H1 (cell line): ENCODE measurements around the gene CALML5.

Source experiments
- BRCA1 ChIP-seq: IDR thresholded peaks from 2 replicates; pipeline ENCODE4 v1.6.1; 2012; ENCODE audit warnings: low read depth, low read length, improper control_type of control experiment
- CTCF ChIP-seq, 3 experiments: IDR thresholded peaks; 1 replicate in 2 of 3; 2 replicates in 1 of 3; pipeline versions ENCODE4 v1.5.1 to v1.6.1; 2011; ENCODE audit warnings: low read length in 3 of 3, mild to moderate bottlenecking in 3 of 3, inconsistent platforms in 2 of 3, low read depth in 1 of 3, moderate library complexity in 1 of 3; ENCODE audit not compliant: insufficient read depth in 1 of 3; ENCODE audit errors: control extremely low read depth in 1 of 3
- EGR1 ChIP-seq: IDR thresholded peaks from 2 replicates; pipeline ENCODE4 v1.6.1; 2011; ENCODE audit warnings: low read depth, low read length, borderline replicate concordance
- HDAC2 ChIP-seq, 2 experiments: fragments of 300-600 bp in 1 of 2; sonication (generic) in 1 of 2; IDR thresholded peaks; 2 replicates each; pipeline ENCODE4 v1.6.1; 2011 to 2012; ENCODE audit warnings: low read depth in 2 of 2, low read length in 2 of 2, mild to moderate bottlenecking in 2 of 2, moderate library complexity in 2 of 2, borderline replicate concordance in 1 of 2, inconsistent platforms in 1 of 2
- JUN ChIP-seq: IDR thresholded peaks from 2 replicates; pipeline ENCODE4 v1.6.1; 2011; ENCODE audit warnings: low read depth, mild to moderate bottlenecking, improper control_type of control experiment, low read length
- JUND ChIP-seq: IDR thresholded peaks from 2 replicates; pipeline ENCODE4 v1.6.1; 2011; ENCODE audit warnings: mild to moderate bottlenecking, improper control_type of control experiment, low read length
- POLR2A ChIP-seq, 2 experiments: IDR thresholded peaks; 1 replicate in 1 of 2; 2 replicates in 1 of 2; pipeline ENCODE4 v1.6.1; 2011; ENCODE audit warnings: low read depth in 2 of 2, low read length in 2 of 2, mild to moderate bottlenecking in 2 of 2; ENCODE audit errors: control extremely low read depth in 1 of 2
- SP1 ChIP-seq: IDR thresholded peaks from 2 replicates; pipeline ENCODE4 v1.6.1; 2011; ENCODE audit warnings: low read depth, low read length
- SUZ12 ChIP-seq: fragments of 200-600 bp; sonication (generic); IDR thresholded peaks from 2 replicates; pipeline ENCODE4 v1.6.1; 2012; ENCODE audit warnings: mild to moderate bottlenecking, inconsistent platforms, low read length, moderate library complexity, mixed read lengths
- TBP ChIP-seq: IDR thresholded peaks from 2 replicates; pipeline ENCODE4 v1.6.1; 2011; ENCODE audit warnings: low read depth, low read length, improper control_type of control experiment
- USF2 ChIP-seq: IDR thresholded peaks from 2 replicates; pipeline ENCODE4 v1.6.1; 2011; ENCODE audit warnings: low read length, improper control_type of control experiment
- TF ChIP-seq, protein P1 (sequence below): IDR thresholded peaks from 2 replicates; pipeline ENCODE4 v1.6.1; 2012; ENCODE audit warnings: low read length, inconsistent platforms

- TF ChIP-seq JUN (no peak), JUND (no peak), CTCF (IDR thresholded peaks at IDR 0.05; ENCODE audit: control extremely low read depth in 1 of 3, insufficient read depth in 1 of 3, low read depth in 1 of 3, low read length in 3 of 3) (no peak), POLR2A (IDR thresholded peaks at IDR 0.05; ENCODE audit: control extremely low read depth in 1 of 2, low read depth in 2 of 2, low read length in 2 of 2) (no peak), TBP (no peak), USF2 (no peak), BRCA1 (no peak), EGR1 (no peak), SUZ12 (no peak), HDAC2 (IDR thresholded peaks at IDR 0.05; ENCODE audit: borderline replicate concordance in 1 of 2, low read depth in 2 of 2, low read length in 2 of 2) (no peak), SP1 (no peak)
- TF ChIP-seq, protein P1, sequence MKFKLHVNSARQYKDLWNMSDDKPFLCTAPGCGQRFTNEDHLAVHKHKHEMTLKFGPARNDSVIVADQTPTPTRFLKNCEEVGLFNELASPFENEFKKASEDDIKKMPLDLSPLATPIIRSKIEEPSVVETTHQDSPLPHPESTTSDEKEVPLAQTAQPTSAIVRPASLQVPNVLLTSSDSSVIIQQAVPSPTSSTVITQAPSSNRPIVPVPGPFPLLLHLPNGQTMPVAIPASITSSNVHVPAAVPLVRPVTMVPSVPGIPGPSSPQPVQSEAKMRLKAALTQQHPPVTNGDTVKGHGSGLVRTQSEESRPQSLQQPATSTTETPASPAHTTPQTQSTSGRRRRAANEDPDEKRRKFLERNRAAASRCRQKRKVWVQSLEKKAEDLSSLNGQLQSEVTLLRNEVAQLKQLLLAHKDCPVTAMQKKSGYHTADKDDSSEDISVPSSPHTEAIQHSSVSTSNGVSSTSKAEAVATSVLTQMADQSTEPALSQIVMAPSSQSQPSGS = no peak
Measured at GRCh38 chr10:5479481-5480161, 19.7 kb downstream of the CALML5 start.
